Stomach (tissue), 4 donors: ENCODE data around the gene KANSL1.

Experiments used
- EP300 ChIP-seq: sonication (generic); formaldehyde crosslinking; IDR thresholded peaks from one replicate; pipeline ENCODE4 v1.6.1; 2017; ENCODE audit warnings: antibody characterized with exemption
- POLR2A ChIP-seq, 4 donors: fragments of 450-650 bp; IDR thresholded peaks; one replicate each; pipeline ENCODE4 v1.6.1; 2016; ENCODE audit warnings: antibody characterized with exemption in 4 of 4, control low read depth in 2 of 4, mild to moderate bottlenecking in 1 of 4, moderate library complexity in 1 of 4
- TF ChIP-seq, protein P1 (sequence below), 7 experiments: fragments of 450-650 bp in 4 of 7; fragments of 200-600 bp in 3 of 7; sonication (generic) in 3 of 7; IDR thresholded peaks; one replicate each; pipeline ENCODE4 v1.5.1; 2016 to 2019; ENCODE audit warnings: antibody characterized with exemption in 7 of 7, control low read depth in 2 of 7, mild to moderate bottlenecking in 1 of 7

DNA sequence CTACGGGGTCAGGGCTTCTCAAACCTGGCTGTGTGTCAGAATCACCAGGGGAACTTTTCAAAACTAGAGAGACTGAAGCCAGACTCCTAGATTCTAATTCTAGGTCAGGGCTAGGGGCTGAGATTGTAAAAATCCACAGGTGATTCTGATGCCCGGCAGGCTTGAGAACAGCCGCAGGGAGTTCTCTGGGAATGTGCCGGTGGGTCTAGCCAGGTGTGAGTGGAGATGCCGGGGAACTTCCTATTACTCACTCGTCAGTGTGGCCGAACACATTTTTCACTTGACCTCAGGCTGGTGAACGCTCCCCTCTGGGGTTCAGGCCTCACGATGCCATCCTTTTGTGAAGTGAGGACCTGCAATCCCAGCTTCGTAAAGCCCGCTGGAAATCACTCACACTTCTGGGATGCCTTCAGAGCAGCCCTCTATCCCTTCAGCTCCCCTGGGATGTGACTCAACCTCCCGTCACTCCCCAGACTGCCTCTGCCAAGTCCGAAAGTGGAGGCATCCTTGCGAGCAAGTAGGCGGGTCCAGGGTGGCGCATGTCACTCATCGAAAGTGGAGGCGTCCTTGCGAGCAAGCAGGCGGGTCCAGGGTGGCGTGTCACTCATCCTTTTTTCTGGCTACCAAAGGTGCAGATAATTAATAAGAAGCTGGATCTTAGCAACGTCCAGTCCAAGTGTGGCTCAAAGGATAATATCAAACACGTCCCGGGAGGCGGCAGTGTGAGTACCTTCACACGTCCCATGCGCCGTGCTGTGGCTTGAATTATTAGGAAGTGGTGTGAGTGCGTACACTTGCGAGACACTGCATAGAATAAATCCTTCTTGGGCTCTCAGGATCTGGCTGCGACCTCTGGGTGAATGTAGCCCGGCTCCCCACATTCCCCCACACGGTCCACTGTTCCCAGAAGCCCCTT lies 183.3 kb downstream of the KANSL1 start:
- TF ChIP-seq POLR2A (IDR thresholded peaks at IDR 0.05) (no peak), EP300 (no peak)
- TF ChIP-seq, protein P1, sequence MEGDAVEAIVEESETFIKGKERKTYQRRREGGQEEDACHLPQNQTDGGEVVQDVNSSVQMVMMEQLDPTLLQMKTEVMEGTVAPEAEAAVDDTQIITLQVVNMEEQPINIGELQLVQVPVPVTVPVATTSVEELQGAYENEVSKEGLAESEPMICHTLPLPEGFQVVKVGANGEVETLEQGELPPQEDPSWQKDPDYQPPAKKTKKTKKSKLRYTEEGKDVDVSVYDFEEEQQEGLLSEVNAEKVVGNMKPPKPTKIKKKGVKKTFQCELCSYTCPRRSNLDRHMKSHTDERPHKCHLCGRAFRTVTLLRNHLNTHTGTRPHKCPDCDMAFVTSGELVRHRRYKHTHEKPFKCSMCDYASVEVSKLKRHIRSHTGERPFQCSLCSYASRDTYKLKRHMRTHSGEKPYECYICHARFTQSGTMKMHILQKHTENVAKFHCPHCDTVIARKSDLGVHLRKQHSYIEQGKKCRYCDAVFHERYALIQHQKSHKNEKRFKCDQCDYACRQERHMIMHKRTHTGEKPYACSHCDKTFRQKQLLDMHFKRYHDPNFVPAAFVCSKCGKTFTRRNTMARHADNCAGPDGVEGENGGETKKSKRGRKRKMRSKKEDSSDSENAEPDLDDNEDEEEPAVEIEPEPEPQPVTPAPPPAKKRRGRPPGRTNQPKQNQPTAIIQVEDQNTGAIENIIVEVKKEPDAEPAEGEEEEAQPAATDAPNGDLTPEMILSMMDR (IDR thresholded peaks at IDR 0.05): no peak
